ENCODE data around the gene ZIC4.

DNA sequence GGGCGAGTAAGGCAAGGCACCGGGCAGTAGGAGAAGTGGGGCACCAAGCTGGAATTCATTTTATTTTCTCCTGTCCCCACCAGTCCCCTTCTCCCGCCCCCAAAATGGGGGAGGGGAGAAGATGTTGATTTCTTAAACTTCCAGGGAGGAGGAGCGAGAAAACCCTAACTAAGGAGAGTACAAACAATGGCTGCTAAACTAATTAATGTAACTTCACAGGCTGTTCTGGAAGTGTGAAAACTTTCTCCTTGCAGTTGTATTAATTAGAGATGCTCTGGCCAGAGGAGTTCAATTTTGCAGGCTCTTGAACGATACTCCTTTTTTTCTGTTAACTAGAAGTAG, 11.5 kb downstream of the ZIC4 start:
- TF ChIP-seq, protein P1, sequence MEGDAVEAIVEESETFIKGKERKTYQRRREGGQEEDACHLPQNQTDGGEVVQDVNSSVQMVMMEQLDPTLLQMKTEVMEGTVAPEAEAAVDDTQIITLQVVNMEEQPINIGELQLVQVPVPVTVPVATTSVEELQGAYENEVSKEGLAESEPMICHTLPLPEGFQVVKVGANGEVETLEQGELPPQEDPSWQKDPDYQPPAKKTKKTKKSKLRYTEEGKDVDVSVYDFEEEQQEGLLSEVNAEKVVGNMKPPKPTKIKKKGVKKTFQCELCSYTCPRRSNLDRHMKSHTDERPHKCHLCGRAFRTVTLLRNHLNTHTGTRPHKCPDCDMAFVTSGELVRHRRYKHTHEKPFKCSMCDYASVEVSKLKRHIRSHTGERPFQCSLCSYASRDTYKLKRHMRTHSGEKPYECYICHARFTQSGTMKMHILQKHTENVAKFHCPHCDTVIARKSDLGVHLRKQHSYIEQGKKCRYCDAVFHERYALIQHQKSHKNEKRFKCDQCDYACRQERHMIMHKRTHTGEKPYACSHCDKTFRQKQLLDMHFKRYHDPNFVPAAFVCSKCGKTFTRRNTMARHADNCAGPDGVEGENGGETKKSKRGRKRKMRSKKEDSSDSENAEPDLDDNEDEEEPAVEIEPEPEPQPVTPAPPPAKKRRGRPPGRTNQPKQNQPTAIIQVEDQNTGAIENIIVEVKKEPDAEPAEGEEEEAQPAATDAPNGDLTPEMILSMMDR (conservative IDR thresholded peaks at IDR 0.05 in 1 of 2, IDR thresholded peaks at IDR 0.05 in 1 of 2; ENCODE audit: low read depth in 1 of 2, low read length in 2 of 2): no peak
- TF ChIP-seq EZH2 (IDR thresholded peaks at IDR 0.05; ENCODE audit: low read length, missing control alignments): no peak
